ENCODE measurements around the gene TXNDC2.
"Not testable (repeated sequence)": the region's sequence is repeated elsewhere in the genome, so short reads cannot be mapped to it uniquely, and the experiment has no call there.

Gene TXNDC2

GRCh38 chr18:9884532-9885140 is 1.1 kb upstream of the TXNDC2 start:
- Histone ChIP-seq H3K9ac (ENCODE audit: insufficient read length) (no peak overlapping the region), H3K4me3 (no peak overlapping the region), H3K27ac (no peak overlapping the region), H3K9me3 (ENCODE audit: low read depth, low read length) (no peaks in the 10 kb centered on the region), H3K36me3 (ENCODE audit: insufficient read depth, low read length) (no peaks in the 10 kb centered on the region)
- DNase-seq (ENCODE audit: low read depth, low spot score): no peak
- TF ChIP-seq POLR2AphosphoS5 (IDR thresholded peaks at IDR 0.05; ENCODE audit: borderline replicate concordance, low read depth, low read length) (no peak), FOXP2 (optimal IDR thresholded peaks at IDR 0.05; ENCODE audit: control extremely low read depth, extremely low read length, insufficient read depth) (no peak), EZH2 (IDR thresholded peaks at IDR 0.05) (no peak)

GRCh38 chr18:9886005-9886348 is 204 bp downstream of the TXNDC2 start:
- H3K27ac ChIP-seq: no peak overlapping the region
- H3K9me3 ChIP-seq (ENCODE audit: low read depth, low read length): no peaks in the 10 kb centered on the region
- H3K36me3 ChIP-seq (ENCODE audit: insufficient read depth, low read length): no peaks in the 10 kb centered on the region
- H3K9ac ChIP-seq (ENCODE audit: insufficient read length): no peak overlapping the region
- DNase-seq (ENCODE audit: low read depth, low spot score): no peak
- no peak overlapping the region for H3K4me3 ChIP-seq
- no peak for TF ChIP-seq FOXP2 (optimal IDR thresholded peaks at IDR 0.05; ENCODE audit: control extremely low read depth, extremely low read length, insufficient read depth)
- TF ChIP-seq EZH2 (IDR thresholded peaks at IDR 0.05): no peak
- no peak for TF ChIP-seq POLR2AphosphoS5 (IDR thresholded peaks at IDR 0.05; ENCODE audit: borderline replicate concordance, low read depth, low read length)

GRCh38 chr18:9887992-9888391 is 2.2 kb downstream of the TXNDC2 start:
- Histone ChIP-seq H3K27ac (no peak overlapping the region), H3K9me3 (ENCODE audit: low read depth, low read length) (no peaks in the 10 kb centered on the region), H3K4me3 (no peak overlapping the region), H3K9ac (ENCODE audit: insufficient read length) (no peak overlapping the region), H3K36me3 (ENCODE audit: insufficient read depth, low read length) (no peaks in the 10 kb centered on the region)
- TF ChIP-seq POLR2AphosphoS5 (IDR thresholded peaks at IDR 0.05; ENCODE audit: borderline replicate concordance, low read depth, low read length) (no peak), FOXP2 (optimal IDR thresholded peaks at IDR 0.05; ENCODE audit: control extremely low read depth, extremely low read length, insufficient read depth) (no peak), EZH2 (IDR thresholded peaks at IDR 0.05) (no peak)
- no peak for DNase-seq (ENCODE audit: low read depth, low spot score)

- Histone ChIP-seq H3K27ac (no peak overlapping the region), H3K9me3 (ENCODE audit: low read depth, low read length) (no peaks in the 10 kb centered on the region), H3K4me3 (no peak overlapping the region), H3K36me3 (ENCODE audit: insufficient read depth, low read length) (no peaks in the 10 kb centered on the region), H3K9ac (ENCODE audit: insufficient read length) (no peak overlapping the region)
- no peak for DNase-seq (ENCODE audit: low read depth, low spot score)
- TF ChIP-seq FOXP2 (optimal IDR thresholded peaks at IDR 0.05; ENCODE audit: control extremely low read depth, extremely low read length, insufficient read depth) (no peak), EZH2 (IDR thresholded peaks at IDR 0.05) (no peak), POLR2AphosphoS5 (IDR thresholded peaks at IDR 0.05; ENCODE audit: borderline replicate concordance, low read depth, low read length) (no peak)
Observed at GRCh38 chr18:9890196-9890595, 4.4 kb downstream of the TXNDC2 start.

- H3K9me3 ChIP-seq (ENCODE audit: low read depth, low read length): no peaks in the 10 kb centered on the region
- TF ChIP-seq POLR2AphosphoS5 (IDR thresholded peaks at IDR 0.05; ENCODE audit: borderline replicate concordance, low read depth, low read length) (no peak), FOXP2 (optimal IDR thresholded peaks at IDR 0.05; ENCODE audit: control extremely low read depth, extremely low read length, insufficient read depth) (no peak), EZH2 (IDR thresholded peaks at IDR 0.05) (no peak)
- H3K9ac ChIP-seq (ENCODE audit: insufficient read length): no peak overlapping the region
- H3K36me3 ChIP-seq (ENCODE audit: insufficient read depth, low read length): no peaks in the 10 kb centered on the region
- no peak overlapping the region for H3K4me3 ChIP-seq
- DNase-seq (ENCODE audit: low read depth, low spot score): no peak
- H3K27ac ChIP-seq: no peak overlapping the region
Observed at GRCh38 chr18:9890957-9891356, 5.2 kb downstream of the TXNDC2 start.

- H3K27ac ChIP-seq; H3K36me3 ChIP-seq (ENCODE audit: insufficient read depth, low read length); DNase-seq (ENCODE audit: low read depth, low spot score): not testable (repeated sequence)
Observed at GRCh38 chr18:9891515-9891914, 5.7 kb downstream of the TXNDC2 start.

GRCh38 chr18:9894454-9895068 is 8.8 kb downstream of the TXNDC2 start:
- Histone ChIP-seq H3K36me3 (ENCODE audit: insufficient read depth, low read length) (no peaks in the 10 kb centered on the region), H3K9ac (ENCODE audit: insufficient read length) (no peak overlapping the region), H3K4me3 (no peak overlapping the region), H3K27ac (no peak overlapping the region), H3K9me3 (ENCODE audit: low read depth, low read length) (no peaks in the 10 kb centered on the region)
- TF ChIP-seq EZH2 (IDR thresholded peaks at IDR 0.05) (no peak), FOXP2 (optimal IDR thresholded peaks at IDR 0.05; ENCODE audit: control extremely low read depth, extremely low read length, insufficient read depth) (no peak), POLR2AphosphoS5 (IDR thresholded peaks at IDR 0.05; ENCODE audit: borderline replicate concordance, low read depth, low read length) (no peak)
- no peak for DNase-seq (ENCODE audit: low read depth, low spot score)

More at GRCh38 chr18:9891515-9891914, 5.7 kb downstream of the TXNDC2 start:
- not testable (repeated sequence) for H3K4me3 ChIP-seq; H3K9ac ChIP-seq (ENCODE audit: insufficient read length); H3K9me3 ChIP-seq (ENCODE audit: low read depth, low read length)

- TF ChIP-seq FOXP2 (optimal IDR thresholded peaks at IDR 0.05; ENCODE audit: control extremely low read depth, extremely low read length, insufficient read depth): no peak
- TF ChIP-seq EZH2 (IDR thresholded peaks at IDR 0.05): no peak
- no peak for TF ChIP-seq POLR2AphosphoS5 (IDR thresholded peaks at IDR 0.05; ENCODE audit: borderline replicate concordance, low read depth, low read length)
- DNase-seq (ENCODE audit: low read depth, low spot score): no peak
Observed at GRCh38 chr18:9897129-9897528, 11.4 kb downstream of the TXNDC2 start.

GRCh38 chr18:9897787-9898291 is 12.1 kb downstream of the TXNDC2 start:
- H3K9me3 ChIP-seq (ENCODE audit: low read depth, low read length); H3K27ac ChIP-seq; H3K36me3 ChIP-seq (ENCODE audit: insufficient read depth, low read length); H3K9ac ChIP-seq (ENCODE audit: insufficient read length); H3K4me3 ChIP-seq; DNase-seq (ENCODE audit: low read depth, low spot score): not testable (repeated sequence)

More at GRCh38 chr18:9897129-9897528, 11.4 kb downstream of the TXNDC2 start:
- Histone ChIP-seq H3K27ac (no peak overlapping the region), H3K9me3 (ENCODE audit: low read depth, low read length) (no peaks in the 10 kb centered on the region), H3K36me3 (ENCODE audit: insufficient read depth, low read length) (no peaks in the 10 kb centered on the region), H3K9ac (ENCODE audit: insufficient read length) (no peak overlapping the region), H3K4me3 (no peak overlapping the region)

All from SK-N-MC (cell line).